ENCODE results near the gene NDUFB2.
"Not testable (repeated sequence)": the region's sequence is repeated elsewhere in the genome, so short reads cannot be mapped to it uniquely, and the experiment has no call there.

The NDUFB2 gene

GRCh38 chr7:140672382-140673062 is 24.0 kb upstream of the NDUFB2 start, which contains the start of gene ADCK2:
ADCK2 (plus strand) TSS chr7:140672945; CDS start chr7:140673331, 386 bp downstream.
- DNase-seq (ENCODE audit: low read depth in 2 of 2): peak; percentile 42 to 47

- DNase-seq (ENCODE audit: low read depth in 2 of 2): peak; percentile 19 to 35
Observed at GRCh38 chr7:140673063-140673773, 23.3 kb upstream of the NDUFB2 start.

- DNase-seq (ENCODE audit: low read depth in 2 of 2): no peak
Observed at GRCh38 chr7:140673774-140674155, 22.7 kb upstream of the NDUFB2 start.

GRCh38 chr7:140674356-140674800 is 22.1 kb upstream of the NDUFB2 start:
- no peak for DNase-seq (ENCODE audit: low read depth in 2 of 2)

- DNase-seq (ENCODE audit: low read depth in 2 of 2): no peak
Observed at GRCh38 chr7:140674899-140675701, 21.4 kb upstream of the NDUFB2 start.

GRCh38 chr7:140675726-140676125 is 20.8 kb upstream of the NDUFB2 start:
- DNase-seq (ENCODE audit: low read depth in 2 of 2): no peak

GRCh38 chr7:140676306-140676705 is 20.2 kb upstream of the NDUFB2 start:
- DNase-seq (ENCODE audit: low read depth in 2 of 2): no peak

- DNase-seq (ENCODE audit: low read depth in 2 of 2): not testable (repeated sequence)
Observed at GRCh38 chr7:140676956-140677355, 19.6 kb upstream of the NDUFB2 start.

- DNase-seq (ENCODE audit: low read depth in 2 of 2): no peak
Observed at GRCh38 chr7:140677496-140677895, 19.0 kb upstream of the NDUFB2 start.

GRCh38 chr7:140678081-140678815 is 18.3 kb upstream of the NDUFB2 start:
- DNase-seq (ENCODE audit: low read depth in 2 of 2): no peak

GRCh38 chr7:140678816-140679130 is 17.7 kb upstream of the NDUFB2 start:
- no peak for DNase-seq (ENCODE audit: low read depth in 2 of 2)

GRCh38 chr7:140679186-140679585 is 17.3 kb upstream of the NDUFB2 start:
- DNase-seq (ENCODE audit: low read depth in 2 of 2): no peak

GRCh38 chr7:140680886-140681285 is 15.6 kb upstream of the NDUFB2 start:
- DNase-seq (ENCODE audit: low read depth in 2 of 2): no peak

GRCh38 chr7:140681766-140682165 is 14.7 kb upstream of the NDUFB2 start:
- no peak for DNase-seq (ENCODE audit: low read depth in 2 of 2)

- no peak for DNase-seq (ENCODE audit: low read depth in 2 of 2)
Observed at GRCh38 chr7:140683657-140684056, 12.9 kb upstream of the NDUFB2 start.

- DNase-seq (ENCODE audit: low read depth in 2 of 2): no peak
Observed at GRCh38 chr7:140684066-140684950, 12.2 kb upstream of the NDUFB2 start.

- DNase-seq (ENCODE audit: low read depth in 2 of 2): no peak
Observed at GRCh38 chr7:140685407-140686087, 11.0 kb upstream of the NDUFB2 start.

GRCh38 chr7:140686921-140687320 is 9.6 kb upstream of the NDUFB2 start:
- DNase-seq (ENCODE audit: low read depth in 2 of 2): no peak

- DNase-seq (ENCODE audit: low read depth in 2 of 2): no peak
Observed at GRCh38 chr7:140688341-140688740, 8.2 kb upstream of the NDUFB2 start.
